GM21576 (cell line): Measurements from ENCODE around the gene REXO2.

ENCODE experiments used
- ATAC-seq: cut with Tn5 transposase; IDR thresholded peaks from one replicate; pipeline ENCODE4 v1.9.1; 2021; ENCODE audit warnings: mild to moderate bottlenecking, moderate library complexity; ENCODE audit not compliant: unreplicated experiment

The REXO2 gene

GRCh38 chr11:114440121-114440860, 1.0 kb downstream of the REXO2 start:
- ATAC-seq = no peak

GRCh38 chr11:114440971-114441763, 1.9 kb downstream of the REXO2 start:
- ATAC-seq = no peak

DNA sequence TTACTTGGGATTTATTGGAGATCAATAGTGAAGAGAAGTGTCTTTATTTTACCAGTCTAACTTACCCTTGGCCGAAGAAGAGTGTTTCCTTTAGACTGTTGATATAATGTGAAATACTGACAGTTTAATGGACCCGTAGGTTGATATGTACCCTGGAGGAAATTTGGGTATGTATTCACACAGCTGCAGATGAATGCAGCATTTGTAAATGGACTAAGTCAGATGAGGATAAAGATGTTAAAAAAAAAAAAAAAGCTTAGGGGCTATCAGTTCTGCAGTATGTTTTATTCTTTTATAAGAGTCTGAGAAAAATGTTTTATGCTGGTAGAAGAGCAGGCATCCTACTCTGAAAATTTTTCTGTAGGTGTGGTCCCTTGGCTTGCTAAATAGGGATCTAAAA, 2.7 kb downstream of the REXO2 start:
- no peak for ATAC-seq

DNA sequence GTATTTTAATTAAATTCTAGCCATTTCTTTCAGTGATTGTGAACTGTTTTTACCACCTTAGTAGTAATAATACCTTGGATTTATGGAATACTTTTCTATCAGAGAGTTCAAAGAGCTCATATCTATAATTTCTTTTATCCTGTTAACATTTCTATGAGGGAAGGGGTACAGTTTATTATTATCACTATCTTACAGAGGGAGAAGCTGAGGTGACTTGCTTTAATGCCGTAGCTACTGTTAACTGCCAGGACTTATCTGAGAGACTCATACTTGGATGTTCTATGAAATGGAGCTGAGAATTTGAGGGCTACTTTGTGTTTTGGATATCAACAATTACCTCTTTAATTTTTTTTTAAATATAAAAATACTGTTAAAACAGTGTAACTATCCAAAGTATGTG, 3.3 kb downstream of the REXO2 start:
- no peak for ATAC-seq

DNA sequence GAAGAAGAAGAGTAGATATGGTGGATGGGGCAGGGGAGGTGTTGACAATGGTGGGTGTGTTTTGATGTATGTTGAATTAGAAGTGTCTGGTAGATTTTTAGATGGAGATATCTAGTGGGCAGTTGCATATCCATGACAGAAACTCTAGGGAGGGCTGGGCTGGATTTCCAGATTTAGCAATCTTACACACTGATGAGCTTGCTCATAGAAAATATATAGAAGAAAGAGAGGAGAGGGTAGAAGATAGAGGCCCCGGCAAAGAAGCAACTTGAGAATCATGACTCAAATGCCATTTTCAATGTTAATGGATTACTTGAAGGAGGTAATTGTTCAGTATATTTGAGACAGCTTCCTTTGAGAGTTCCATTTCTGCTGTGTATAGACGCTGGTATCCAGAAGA, 8.2 kb downstream of the REXO2 start:
- ATAC-seq = no peak

DNA sequence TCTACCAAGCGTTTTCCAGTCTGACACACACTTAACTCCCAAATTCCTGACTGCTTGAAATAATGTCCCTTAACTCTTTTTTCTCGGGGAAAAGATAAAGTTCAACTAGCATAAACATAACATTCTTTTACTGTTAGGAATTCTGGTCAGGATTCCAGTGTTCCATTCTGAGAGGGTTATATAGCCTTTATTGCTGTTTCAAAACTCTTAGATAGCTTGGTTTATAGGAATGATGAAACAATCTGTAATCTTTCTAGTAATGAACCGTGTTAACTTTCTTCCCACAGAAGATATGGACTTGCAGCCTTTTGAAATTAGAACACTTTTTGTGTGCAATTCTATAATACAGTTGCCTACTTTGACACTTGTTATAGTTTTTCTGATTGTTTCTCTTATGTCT, 8.6 kb downstream of the REXO2 start:
- ATAC-seq = no peak

DNA sequence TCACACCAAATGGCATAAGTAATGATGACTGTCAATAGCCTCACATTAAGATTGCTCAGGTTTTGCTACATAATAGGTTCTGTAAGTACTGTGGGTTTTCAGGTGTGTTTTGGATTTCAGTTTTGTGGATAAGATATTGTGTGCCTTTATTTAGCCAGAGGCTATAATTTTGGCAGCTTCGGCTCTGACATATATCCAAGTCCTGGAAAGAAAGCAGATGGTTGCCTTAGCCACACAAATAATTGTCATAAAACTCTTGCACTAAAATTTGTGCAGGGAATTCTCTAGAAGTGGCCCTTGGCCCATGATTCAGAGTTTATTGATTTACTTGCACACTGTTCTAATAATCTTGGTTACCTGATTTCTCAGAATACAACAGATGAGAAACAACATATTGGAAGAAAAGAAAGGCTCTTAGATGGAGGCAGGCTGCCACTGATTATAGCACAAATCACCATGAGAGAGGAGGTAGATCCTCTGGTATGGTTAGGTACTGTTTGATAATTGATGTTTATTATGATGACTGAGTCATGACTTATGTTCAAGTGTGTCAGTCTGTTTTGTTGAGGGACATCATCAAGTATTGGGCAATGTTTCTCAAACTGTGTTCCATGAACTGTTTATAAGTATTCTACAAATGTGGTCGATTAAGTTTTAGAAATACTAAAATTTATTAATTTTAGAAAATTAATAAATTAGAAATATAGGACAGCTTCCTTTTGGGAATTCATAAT, 9.6 kb downstream of the REXO2 start:
- no peak for ATAC-seq

DNA sequence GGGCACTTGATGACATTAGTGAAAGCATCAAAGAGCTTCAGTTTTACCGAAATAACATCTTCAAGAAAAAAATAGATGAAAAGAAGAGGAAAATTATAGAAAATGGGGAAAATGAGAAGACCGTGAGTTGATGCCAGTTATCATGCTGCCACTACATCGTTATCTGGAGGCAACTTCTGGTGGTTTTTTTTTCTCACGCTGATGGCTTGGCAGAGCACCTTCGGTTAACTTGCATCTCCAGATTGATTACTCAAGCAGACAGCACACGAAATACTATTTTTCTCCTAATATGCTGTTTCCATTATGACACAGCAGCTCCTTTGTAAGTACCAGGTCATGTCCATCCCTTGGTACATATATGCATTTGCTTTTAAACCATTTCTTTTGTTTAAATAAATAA, 10.6 kb downstream of the REXO2 start:
- no peak for ATAC-seq

GRCh38 chr11:114452399-114452798, 13.1 kb downstream of the REXO2 start:
- ATAC-seq = no peak

DNA sequence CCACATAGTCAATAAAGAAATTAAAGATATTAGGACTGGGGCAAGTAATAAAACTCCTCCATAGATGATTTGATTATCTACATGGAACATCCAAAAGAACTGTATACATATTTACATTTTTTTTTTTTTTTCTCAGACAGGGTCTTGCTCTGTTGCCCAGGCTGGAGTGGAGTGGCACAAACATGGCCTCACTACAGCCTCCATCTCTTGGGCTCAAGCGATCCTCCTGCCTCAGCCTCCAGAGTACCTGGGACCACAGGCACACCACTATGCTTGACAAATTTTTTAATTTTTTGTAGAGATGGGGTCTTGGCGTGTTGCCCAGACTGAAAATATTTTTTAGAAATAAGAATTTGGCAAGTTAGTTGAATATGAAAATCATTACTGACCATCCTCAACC, 24.7 kb downstream of the REXO2 start:
- ATAC-seq = no peak

GRCh38 chr11:114466742-114467141, 27.5 kb downstream of the REXO2 start:
- no peak for ATAC-seq

DNA sequence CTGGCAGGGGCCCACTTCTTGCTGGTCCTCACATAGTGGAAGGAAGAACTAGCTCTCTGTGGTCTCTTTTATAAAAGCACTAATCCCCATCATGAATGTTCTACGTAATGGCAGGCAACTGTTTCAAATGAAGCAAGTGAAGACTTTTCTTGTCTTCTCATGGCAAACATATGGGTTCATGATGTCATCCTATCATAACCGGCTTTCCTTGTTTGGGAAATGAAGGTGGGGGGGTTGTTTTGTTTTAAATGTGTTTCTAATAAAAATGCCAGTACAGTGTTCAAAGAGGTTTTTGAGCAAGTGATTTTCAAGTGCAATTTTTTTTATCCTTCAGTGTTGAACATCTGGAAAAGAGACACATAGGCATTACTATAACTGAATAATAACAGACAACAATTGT, 33.4 kb downstream of the REXO2 start:
- no peak for ATAC-seq

DNA sequence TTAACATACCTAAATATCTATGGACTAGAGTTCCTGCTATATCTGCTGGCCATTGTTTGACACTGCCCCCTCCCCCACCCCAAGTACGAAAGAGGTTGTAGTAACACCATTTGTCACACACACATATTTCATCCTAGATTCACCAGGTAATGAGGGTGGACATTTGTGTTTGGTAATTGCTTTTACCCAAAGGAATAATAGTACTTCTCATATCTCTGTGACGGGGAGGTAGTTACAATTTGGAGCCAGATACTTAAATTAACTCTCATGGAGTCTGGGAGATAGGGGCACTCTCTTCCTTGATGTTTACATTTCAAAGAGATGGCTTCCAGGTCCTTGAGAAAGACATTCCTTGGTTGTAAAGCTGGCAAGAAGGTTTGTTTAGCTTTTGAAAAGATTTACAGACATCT, 38.7 kb downstream of the REXO2 start:
- ATAC-seq = no peak

GRCh38 chr11:114478768-114479167, 39.5 kb downstream of the REXO2 start:
- no peak for ATAC-seq

- ATAC-seq = no peak
These were observed 40.1 kb downstream of the REXO2 start for GRCh38 chr11:114479331-114479730.

DNA sequence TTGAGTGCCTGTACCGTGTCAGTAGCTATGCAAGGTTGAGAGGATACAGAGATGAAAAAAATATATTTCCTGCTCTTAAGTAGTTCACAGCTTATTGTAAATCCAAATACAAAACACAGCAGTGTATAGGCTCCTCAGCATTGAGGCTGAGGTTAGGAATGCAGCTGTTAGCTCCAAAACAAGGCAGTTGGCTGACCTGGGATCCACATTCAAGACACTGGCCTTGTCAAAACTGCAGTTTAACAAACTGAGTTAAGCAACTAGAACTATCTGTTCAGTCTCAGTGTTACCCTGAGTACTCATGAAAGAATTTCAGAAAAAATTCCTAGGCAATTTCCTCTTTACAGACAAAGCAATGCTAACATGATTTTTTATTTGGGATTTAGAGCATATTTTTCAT, 42.8 kb downstream of the REXO2 start:
- no peak for ATAC-seq

- no peak for ATAC-seq
These were observed 44.7 kb downstream of the REXO2 start for GRCh38 chr11:114483929-114484328.

DNA sequence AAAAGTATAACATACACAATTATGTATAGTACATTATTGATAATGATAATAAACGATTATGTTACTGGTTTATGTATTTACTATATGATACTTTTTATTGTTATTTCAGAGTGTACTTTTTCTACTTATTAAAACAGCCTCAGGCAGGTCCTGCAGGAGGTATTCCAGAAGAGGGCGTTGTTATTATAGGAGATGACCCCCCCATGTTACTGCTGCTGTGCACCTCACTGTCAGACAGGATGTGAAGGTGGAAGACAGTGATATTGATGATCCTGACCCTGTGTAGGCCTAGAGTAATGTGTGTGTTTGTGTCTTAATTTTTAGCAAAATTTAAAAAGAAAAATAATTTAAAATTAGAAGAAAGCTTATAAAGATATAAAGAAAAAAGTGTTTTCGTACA, 57.6 kb downstream of the REXO2 start:
- no peak for ATAC-seq

- ATAC-seq = no peak
These were observed 60.5 kb downstream of the REXO2 start for GRCh38 chr11:114499756-114500155.
